Ishikawa (cell line): ENCODE data around the gene ERC1.

Source experiments
- CEBPB ChIP-seq: IDR thresholded peaks from 2 replicates; pipeline ENCODE4 v1.6.1; 2012
- CREB1 ChIP-seq: IDR thresholded peaks from 2 replicates; pipeline ENCODE4 v1.6.1; 2012; ENCODE audit warnings: low read depth
- EGR1 ChIP-seq: IDR thresholded peaks from 2 replicates; pipeline ENCODE4 v1.6.1; 2012
- EP300 ChIP-seq: IDR thresholded peaks from 2 replicates; pipeline ENCODE4 v1.6.1; 2012; ENCODE audit warnings: borderline replicate concordance
- FOXM1 ChIP-seq: IDR thresholded peaks from 2 replicates; pipeline ENCODE4 v1.6.1; 2012; ENCODE audit warnings: low read depth, borderline replicate concordance
- MAX ChIP-seq: IDR thresholded peaks from 2 replicates; pipeline ENCODE4 v1.6.1; 2012
- NFIC ChIP-seq: IDR thresholded peaks from 2 replicates; pipeline ENCODE4 v1.6.1; 2012
- RAD21 ChIP-seq: IDR thresholded peaks from 2 replicates; pipeline ENCODE4 v1.6.1; 2012; ENCODE audit warnings: low read depth
- TAF1 ChIP-seq: IDR thresholded peaks from 2 replicates; pipeline ENCODE4 v1.6.1; 2012; ENCODE audit warnings: low read depth, mild to moderate bottlenecking
- TCF12 ChIP-seq: IDR thresholded peaks from 2 replicates; pipeline ENCODE4 v1.6.1; 2012; ENCODE audit warnings: low read depth
- TEAD4 ChIP-seq: IDR thresholded peaks from 2 replicates; pipeline ENCODE4 v1.6.1; 2012
- YY1 ChIP-seq: IDR thresholded peaks from 2 replicates; pipeline ENCODE4 v1.6.1; 2012; ENCODE audit warnings: low read depth
- ZBTB7A ChIP-seq: IDR thresholded peaks from 2 replicates; pipeline ENCODE4 v1.6.1; 2012; ENCODE audit warnings: low read depth
- TF ChIP-seq, protein P1 (sequence below): IDR thresholded peaks from 2 replicates; pipeline ENCODE4 v1.6.1; 2012; ENCODE audit warnings: low read depth, mild to moderate bottlenecking
- TF ChIP-seq, protein P2 (sequence below): IDR thresholded peaks from 2 replicates; pipeline ENCODE4 v1.6.1; 2012

The ERC1 gene

GRCh38 chr12:1529228-1529861 lies 538.3 kb downstream of the ERC1 start:
- no peak for TF ChIP-seq FOXM1
- no peak for TF ChIP-seq ZBTB7A
- TF ChIP-seq, protein P1, sequence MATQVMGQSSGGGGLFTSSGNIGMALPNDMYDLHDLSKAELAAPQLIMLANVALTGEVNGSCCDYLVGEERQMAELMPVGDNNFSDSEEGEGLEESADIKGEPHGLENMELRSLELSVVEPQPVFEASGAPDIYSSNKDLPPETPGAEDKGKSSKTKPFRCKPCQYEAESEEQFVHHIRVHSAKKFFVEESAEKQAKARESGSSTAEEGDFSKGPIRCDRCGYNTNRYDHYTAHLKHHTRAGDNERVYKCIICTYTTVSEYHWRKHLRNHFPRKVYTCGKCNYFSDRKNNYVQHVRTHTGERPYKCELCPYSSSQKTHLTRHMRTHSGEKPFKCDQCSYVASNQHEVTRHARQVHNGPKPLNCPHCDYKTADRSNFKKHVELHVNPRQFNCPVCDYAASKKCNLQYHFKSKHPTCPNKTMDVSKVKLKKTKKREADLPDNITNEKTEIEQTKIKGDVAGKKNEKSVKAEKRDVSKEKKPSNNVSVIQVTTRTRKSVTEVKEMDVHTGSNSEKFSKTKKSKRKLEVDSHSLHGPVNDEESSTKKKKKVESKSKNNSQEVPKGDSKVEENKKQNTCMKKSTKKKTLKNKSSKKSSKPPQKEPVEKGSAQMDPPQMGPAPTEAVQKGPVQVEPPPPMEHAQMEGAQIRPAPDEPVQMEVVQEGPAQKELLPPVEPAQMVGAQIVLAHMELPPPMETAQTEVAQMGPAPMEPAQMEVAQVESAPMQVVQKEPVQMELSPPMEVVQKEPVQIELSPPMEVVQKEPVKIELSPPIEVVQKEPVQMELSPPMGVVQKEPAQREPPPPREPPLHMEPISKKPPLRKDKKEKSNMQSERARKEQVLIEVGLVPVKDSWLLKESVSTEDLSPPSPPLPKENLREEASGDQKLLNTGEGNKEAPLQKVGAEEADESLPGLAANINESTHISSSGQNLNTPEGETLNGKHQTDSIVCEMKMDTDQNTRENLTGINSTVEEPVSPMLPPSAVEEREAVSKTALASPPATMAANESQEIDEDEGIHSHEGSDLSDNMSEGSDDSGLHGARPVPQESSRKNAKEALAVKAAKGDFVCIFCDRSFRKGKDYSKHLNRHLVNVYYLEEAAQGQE, result no peak
- TF ChIP-seq TEAD4, result no peak
- no peak for TF ChIP-seq CREB1
- no peak for TF ChIP-seq TCF12
- no peak for TF ChIP-seq TAF1
- TF ChIP-seq YY1, result no peak
- no peak for TF ChIP-seq NFIC
- TF ChIP-seq EP300, result no peak
- TF ChIP-seq, protein P2, sequence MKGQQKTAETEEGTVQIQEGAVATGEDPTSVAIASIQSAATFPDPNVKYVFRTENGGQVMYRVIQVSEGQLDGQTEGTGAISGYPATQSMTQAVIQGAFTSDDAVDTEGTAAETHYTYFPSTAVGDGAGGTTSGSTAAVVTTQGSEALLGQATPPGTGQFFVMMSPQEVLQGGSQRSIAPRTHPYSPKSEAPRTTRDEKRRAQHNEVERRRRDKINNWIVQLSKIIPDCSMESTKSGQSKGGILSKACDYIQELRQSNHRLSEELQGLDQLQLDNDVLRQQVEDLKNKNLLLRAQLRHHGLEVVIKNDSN, result no peak
- no peak for TF ChIP-seq MAX
- TF ChIP-seq EGR1, result no peak
- no peak for TF ChIP-seq CEBPB
- TF ChIP-seq RAD21, result no peak

DNA sequence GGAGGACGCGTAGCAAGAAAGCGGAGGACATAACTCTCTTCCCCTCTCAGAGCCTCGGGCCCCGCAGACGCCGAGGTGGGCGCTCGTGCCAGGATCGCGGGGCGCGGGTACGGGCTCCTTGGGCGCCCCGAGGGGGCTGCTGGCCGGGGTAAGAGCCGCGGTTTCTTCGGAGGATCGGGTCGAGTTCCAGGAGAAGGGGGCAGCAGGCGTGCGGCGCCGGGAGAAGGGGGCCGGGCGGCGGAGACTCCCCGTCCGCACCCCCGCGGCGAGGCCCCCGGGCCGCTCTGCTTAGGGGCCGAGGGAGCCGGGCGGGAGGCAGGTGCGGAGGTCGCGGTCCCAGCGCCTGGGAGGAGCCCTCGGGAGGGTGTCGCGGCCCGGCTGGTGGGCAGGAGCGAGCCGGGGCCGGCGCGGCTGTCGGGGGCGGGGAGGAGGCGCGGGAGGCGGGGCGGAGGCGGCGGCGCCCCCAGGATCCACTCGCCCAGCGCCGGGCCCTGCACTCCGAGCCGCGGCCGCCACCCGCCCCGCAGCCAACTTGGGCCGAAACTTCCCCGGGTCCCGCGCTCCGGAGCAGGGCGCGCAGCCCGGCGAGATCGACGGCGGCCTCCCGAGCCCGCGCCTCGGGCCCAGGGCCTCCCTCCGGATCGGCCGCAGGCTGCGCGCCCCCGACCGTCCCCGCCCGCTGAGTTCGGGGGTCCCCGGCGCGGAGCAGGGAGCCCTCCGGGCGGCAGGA lies 539.0 kb downstream of the ERC1 start:
- TF ChIP-seq TAF1 (peak; percentile 16; the same call in 1 of the 2 replicates), TEAD4 (no peak), ZBTB7A (no peak)

DNA sequence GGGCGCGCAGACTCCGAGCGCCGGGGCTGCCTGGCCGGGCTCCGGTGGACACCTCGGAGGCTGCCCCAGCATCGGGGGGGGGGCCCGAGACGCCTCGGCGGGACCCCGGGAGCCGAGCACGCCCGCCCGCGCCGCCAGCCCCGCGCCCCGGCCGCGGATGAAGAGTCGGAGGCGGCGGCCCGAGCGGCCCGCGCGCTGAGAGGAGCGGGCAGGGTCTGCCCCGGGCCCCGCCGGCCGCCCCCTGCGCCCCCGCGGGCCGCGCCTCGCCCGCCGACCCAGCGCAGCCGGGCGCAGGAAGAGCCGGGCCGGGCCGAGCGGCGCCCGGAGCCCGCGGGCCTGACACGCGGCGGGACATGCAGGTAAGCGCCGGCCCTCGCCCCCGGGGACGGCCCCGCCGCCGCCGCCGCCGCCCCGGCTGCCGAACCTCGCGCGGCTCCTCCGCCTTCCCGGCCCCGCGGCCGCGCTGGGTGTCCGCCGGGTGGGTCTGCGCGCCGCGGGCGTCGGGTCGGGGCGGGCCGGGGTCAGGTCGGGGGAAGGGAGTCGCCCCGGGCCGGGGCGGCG lies 539.6 kb downstream of the ERC1 start:
- TF ChIP-seq MAX, result no peak
- TF ChIP-seq TAF1, result peak; percentile 2; the same call in 1 of the 2 replicates

DNA sequence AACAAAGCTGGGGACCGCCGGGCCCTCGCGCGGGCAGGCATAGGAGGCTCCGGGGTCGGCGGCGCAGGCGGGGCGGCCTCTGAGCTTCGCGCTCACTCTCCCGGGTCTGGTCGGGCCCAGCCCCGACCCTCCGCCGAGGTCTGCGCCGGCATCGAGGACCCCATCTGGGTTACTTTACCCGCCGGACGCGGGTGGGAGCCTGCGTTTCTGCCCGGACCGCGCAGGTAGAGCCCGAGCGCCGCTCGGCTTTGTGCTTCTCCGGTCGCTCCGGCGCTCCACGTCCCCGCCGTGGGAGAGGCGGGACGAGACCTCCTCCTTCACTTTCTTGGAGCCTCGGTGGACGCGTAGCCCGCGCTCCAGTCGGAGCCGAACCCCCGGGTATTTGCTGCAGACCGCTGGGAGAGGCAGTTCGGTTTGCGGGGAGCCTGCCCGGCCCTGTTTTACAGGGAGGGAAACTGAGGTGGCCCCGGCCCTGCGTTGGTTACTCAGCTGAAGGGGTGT lies 540.2 kb downstream of the ERC1 start:
- 0 out of 2 replicates have a peak, but pooled peaks have one; percentile 22 for TF ChIP-seq MAX
- TF ChIP-seq NFIC, result no peak
- 0 out of 2 replicates have a peak, but pooled peaks have one; percentile 25 for TF ChIP-seq ZBTB7A

DNA sequence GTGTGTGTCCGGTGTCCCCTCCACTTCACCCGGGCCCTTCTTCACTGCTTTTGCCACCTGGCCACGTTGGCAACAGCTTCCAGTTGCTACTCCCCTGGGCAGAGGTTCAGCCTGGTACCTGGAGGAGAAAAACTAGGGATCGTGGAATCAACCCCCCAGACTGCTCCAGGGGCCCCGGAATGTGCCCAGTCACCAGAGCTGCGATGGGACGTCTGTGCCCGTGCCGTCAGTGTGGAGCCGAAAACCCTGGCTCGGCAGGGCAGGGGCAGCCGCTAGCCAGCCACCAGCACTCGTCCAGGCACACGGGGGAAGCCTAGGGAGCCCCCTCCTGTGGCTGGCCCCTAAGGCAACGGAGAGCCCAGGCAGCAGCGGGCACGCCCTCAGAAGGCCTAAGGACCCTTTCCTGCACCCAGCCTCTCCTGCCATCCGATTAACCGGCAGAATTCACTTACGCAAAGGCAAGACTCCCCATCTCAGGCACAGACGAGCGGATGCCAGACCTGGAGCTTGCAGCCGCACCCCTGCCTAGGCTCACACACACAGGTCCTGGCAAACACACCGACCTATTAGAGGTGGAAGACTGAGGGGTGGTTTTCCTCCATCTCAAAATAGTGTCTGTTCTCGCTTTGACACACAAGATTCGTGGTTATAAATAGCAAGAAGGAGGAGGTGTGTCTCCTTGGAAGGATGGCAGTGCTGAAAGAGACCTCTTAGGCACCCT lies 540.8 kb downstream of the ERC1 start:
- TF ChIP-seq EP300 (no peak), CEBPB (no peak), TAF1 (no peak), YY1 (no peak), RAD21 (no peak), MAX (no peak)
- TF ChIP-seq, protein P2, result no peak

DNA sequence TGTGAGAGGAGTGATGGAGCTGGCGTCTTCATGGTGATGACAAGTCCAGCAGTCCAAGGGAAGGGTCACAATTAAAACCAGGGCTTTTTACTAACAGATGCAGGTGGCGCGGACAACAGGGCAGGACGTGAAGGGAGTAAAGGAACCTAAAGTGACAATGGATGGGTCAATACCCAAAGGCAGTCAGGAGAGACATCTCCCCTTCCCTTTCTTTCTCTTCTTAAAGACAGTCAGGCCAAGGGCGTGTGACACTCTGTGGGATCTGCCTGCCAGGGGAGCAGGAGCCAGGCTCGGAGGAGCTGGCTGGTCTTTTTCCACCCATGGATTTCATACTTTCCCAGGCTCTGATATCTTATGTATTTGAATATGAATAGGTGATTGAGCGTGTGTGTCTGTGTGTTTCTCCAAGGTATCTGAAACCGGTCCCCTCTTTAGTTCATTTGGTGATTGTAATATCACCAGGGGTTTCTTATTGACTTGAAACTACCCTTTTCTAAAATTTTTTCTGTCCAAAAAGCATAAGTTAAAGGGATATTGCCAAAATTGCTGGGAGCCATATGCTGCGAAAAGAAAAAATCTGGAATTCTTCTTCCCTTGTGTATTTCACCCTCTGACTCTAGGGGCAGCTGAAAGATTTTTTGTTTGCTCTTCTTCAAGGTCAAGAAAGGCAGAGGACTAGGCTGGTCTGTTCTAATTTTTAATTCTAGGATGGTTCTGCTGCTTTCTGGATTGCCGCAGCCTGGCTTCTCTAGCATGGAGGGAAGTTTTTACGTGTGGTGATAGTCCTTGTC lies 541.5 kb downstream of the ERC1 start:
- TF ChIP-seq, protein P1, result no peak
- no peak for TF ChIP-seq YY1
- no peak for TF ChIP-seq FOXM1
- no peak for TF ChIP-seq CREB1
- no peak for TF ChIP-seq EGR1
